GM23338 (cell line): ENCODE results near the gene ST6GALNAC3. TPM values are rescaled to one million over a fixed set of nuclear protein-coding genes. Genes with fewer than 3 reads are reported as not detected.

Experiments
- ATAC-seq: fragments of 200-7000 bp; cut with Tn5 transposase; 3 replicates; pipeline ENCODE4 v1.9.1; 2020
- DNase-seq: peaks from one replicate; pipeline ENCODE4 v3.0.0-alpha.2; 2015; ENCODE audit warnings: low spot score
- H2AFZ ChIP-seq: fragments of 200-600 bp; sonication (generic); 2 replicates; pipeline ENCODE4 v1.8.0; 2016; ENCODE audit warnings: antibody characterized with exemption, mild to moderate bottlenecking, moderate library complexity
- H3F3A ChIP-seq: fragments of 200-600 bp; sonication (generic); replicated peaks from 2 replicates; pipeline ENCODE4 v1.8.0; 2017; ENCODE audit warnings: antibody characterized with exemption, mixed run types, low read depth
- H3K27ac ChIP-seq: fragments of 200-600 bp; sonication (generic); 2 replicates; pipeline ENCODE4 v1.6.1; 2016; ENCODE audit warnings: low read depth
- H3K27me3 ChIP-seq: fragments of 200-600 bp; sonication (generic); 2 replicates; pipeline ENCODE4 v1.8.0; 2016; ENCODE audit warnings: mild to moderate bottlenecking, mixed run types, moderate library complexity; ENCODE audit not compliant: insufficient read depth
- H3K36me3 ChIP-seq: fragments of 200-600 bp; sonication (generic); 2 replicates; pipeline ENCODE4 v1.8.0; 2016; ENCODE audit warnings: mild to moderate bottlenecking; ENCODE audit not compliant: insufficient read depth
- H3K4me1 ChIP-seq: fragments of 200-600 bp; sonication (generic); 2 replicates; pipeline ENCODE4 v1.8.0; 2016; ENCODE audit warnings: mild to moderate bottlenecking, moderate library complexity; ENCODE audit not compliant: insufficient read depth
- H3K4me2 ChIP-seq: fragments of 200-600 bp; sonication (generic); 2 replicates; pipeline ENCODE4 v1.7.1; 2017; ENCODE audit warnings: mixed run types
- H3K4me3 ChIP-seq: fragments of 200-600 bp; sonication (generic); 2 replicates; pipeline ENCODE4 v1.6.1; 2016; ENCODE audit warnings: mixed run types
- H3K79me2 ChIP-seq: fragments of 200-600 bp; sonication (generic); replicated peaks from 2 replicates; pipeline ENCODE4 v1.8.0; 2017; ENCODE audit warnings: mild to moderate bottlenecking; ENCODE audit not compliant: insufficient read depth
- H3K9me2 ChIP-seq: fragments of 200-600 bp; sonication (generic); 2 replicates; pipeline ENCODE4 v1.8.0; 2017; ENCODE audit not compliant: insufficient read depth
- H4K20me1 ChIP-seq: fragments of 200-600 bp; sonication (generic); replicated peaks from 2 replicates; pipeline ENCODE4 v1.8.0; 2017; ENCODE audit warnings: mild to moderate bottlenecking; ENCODE audit not compliant: insufficient read depth
- H3K27ac Mint-ChIP-seq: 2 replicates; pipeline ENCODE4 v1.8.0; 2020; ENCODE audit warnings: inconsistent platforms, mild to moderate bottlenecking, moderate library complexity, mixed read lengths
- H3K27me3 Mint-ChIP-seq: 3 replicates; pipeline ENCODE4 v1.8.0; 2022; ENCODE audit warnings: low read depth, mild to moderate bottlenecking, moderate library complexity, mixed read lengths, inconsistent platforms; ENCODE audit not compliant: insufficient read depth, poor library complexity
- H3K36me3 Mint-ChIP-seq: 3 replicates; pipeline ENCODE4 v1.8.0; 2021; ENCODE audit warnings: low read depth, mild to moderate bottlenecking, inconsistent platforms, moderate library complexity, mixed read lengths
- H3K4me1 Mint-ChIP-seq: 3 replicates; pipeline ENCODE4 v1.8.0; 2020; ENCODE audit warnings: mild to moderate bottlenecking, inconsistent platforms, mixed read lengths
- H3K4me3 Mint-ChIP-seq: 3 replicates; pipeline ENCODE4 v1.8.0; 2021; ENCODE audit warnings: moderate library complexity, mild to moderate bottlenecking, inconsistent platforms, mixed read lengths
- H3K9me3 Mint-ChIP-seq: 3 replicates; pipeline ENCODE4 v1.8.0; 2020; ENCODE audit warnings: moderate library complexity, mild to moderate bottlenecking, inconsistent platforms, mixed read lengths
- CREB1 ChIP-seq: fragments of 250-450 bp; sonication (Bioruptor Pico); IDR thresholded peaks from 2 replicates; pipeline ENCODE4 v1.5.0; 2020; ENCODE audit warnings: low read depth, mild to moderate bottlenecking, moderate library complexity
- EZH2 ChIP-seq: fragments of 200-600 bp; sonication (generic); IDR thresholded peaks from one replicate; pipeline ENCODE4 v1.8.0; 2017; ENCODE audit warnings: antibody characterized with exemption, mild to moderate bottlenecking, low read depth; ENCODE audit not compliant: unreplicated experiment
- JUNB ChIP-seq: IDR thresholded peaks from one replicate; pipeline ENCODE4 v1.6.1; 2016; ENCODE audit warnings: antibody characterized with exemption; ENCODE audit not compliant: unreplicated experiment
- NANOG ChIP-seq: IDR thresholded peaks from 2 replicates; pipeline ENCODE4 v1.6.1; 2016; ENCODE audit warnings: antibody characterized with exemption, borderline replicate concordance
- POLR2AphosphoS5 ChIP-seq: IDR thresholded peaks from 2 replicates; pipeline ENCODE4 v1.6.1; 2016; ENCODE audit warnings: antibody characterized with exemption, low read depth
- STAT1 ChIP-seq: IDR thresholded peaks from one replicate; pipeline ENCODE4 v1.6.1; 2016; ENCODE audit warnings: antibody characterized with exemption; ENCODE audit not compliant: unreplicated experiment
- ZNF114 ChIP-seq: fragments of 250-450 bp; sonication (Bioruptor Pico); IDR thresholded peaks from 2 replicates; pipeline ENCODE4 v1.5.0; 2020; ENCODE audit warnings: mild to moderate bottlenecking, moderate library complexity
- ZNF331 ChIP-seq: fragments of 250-450 bp; sonication (Bioruptor Pico); IDR thresholded peaks from 2 replicates; pipeline ENCODE4 v1.5.0; 2020; ENCODE audit warnings: low read depth, mild to moderate bottlenecking, moderate library complexity
- ZNF462 ChIP-seq: fragments of 250-450 bp; sonication (Bioruptor Pico); IDR thresholded peaks from 2 replicates; pipeline ENCODE4 v1.5.0; 2020; ENCODE audit warnings: mild to moderate bottlenecking, moderate library complexity
- polyA plus RNA-seq: library from polyadenylated mRNA; unstranded; fragments of >200 nt; fragmentation: Nextera tagmentation; extraction: Ambion mirVana; gene quantifications from 2 replicates; pipeline ENCODE4 v1.2.1, GENCODE V29; 2016
- total RNA-seq: library from RNA; depleted of rRNA; stranded (reverse); fragments of >200 nt; shearing (Covaris generic); gene quantifications from 2 replicates; pipeline ENCODE4 v1.2.3, GENCODE V29; 2014
- TF ChIP-seq, protein P1 (sequence below): IDR thresholded peaks from one replicate; pipeline ENCODE4 v1.6.1; 2018; ENCODE audit warnings: antibody characterized with exemption; ENCODE audit not compliant: unreplicated experiment
- TF ChIP-seq, protein P2 (sequence below), 2 experiments: fragments of 200-600 bp in 1 of 2; sonication (generic) in 1 of 2; conservative IDR thresholded peaks; 2 replicates each; pipeline versions ENCODE4 v1.5.1 to v1.6.1; 2016 to 2017; ENCODE audit warnings: antibody characterized with exemption in 2 of 2, low read depth in 2 of 2, mild to moderate bottlenecking in 2 of 2, moderate library complexity in 1 of 2

Gene ST6GALNAC3
- total and polyA plus RNA-seq, 2 experiments from 2014 or later: 4.7 to 11.6 TPM

GRCh38 chr1:76137746-76138145 lies 63.2 kb downstream of the ST6GALNAC3 start:
- no peak for TF ChIP-seq CREB1 (CRISPR knock-in tag)
- TF ChIP-seq, protein P1, sequence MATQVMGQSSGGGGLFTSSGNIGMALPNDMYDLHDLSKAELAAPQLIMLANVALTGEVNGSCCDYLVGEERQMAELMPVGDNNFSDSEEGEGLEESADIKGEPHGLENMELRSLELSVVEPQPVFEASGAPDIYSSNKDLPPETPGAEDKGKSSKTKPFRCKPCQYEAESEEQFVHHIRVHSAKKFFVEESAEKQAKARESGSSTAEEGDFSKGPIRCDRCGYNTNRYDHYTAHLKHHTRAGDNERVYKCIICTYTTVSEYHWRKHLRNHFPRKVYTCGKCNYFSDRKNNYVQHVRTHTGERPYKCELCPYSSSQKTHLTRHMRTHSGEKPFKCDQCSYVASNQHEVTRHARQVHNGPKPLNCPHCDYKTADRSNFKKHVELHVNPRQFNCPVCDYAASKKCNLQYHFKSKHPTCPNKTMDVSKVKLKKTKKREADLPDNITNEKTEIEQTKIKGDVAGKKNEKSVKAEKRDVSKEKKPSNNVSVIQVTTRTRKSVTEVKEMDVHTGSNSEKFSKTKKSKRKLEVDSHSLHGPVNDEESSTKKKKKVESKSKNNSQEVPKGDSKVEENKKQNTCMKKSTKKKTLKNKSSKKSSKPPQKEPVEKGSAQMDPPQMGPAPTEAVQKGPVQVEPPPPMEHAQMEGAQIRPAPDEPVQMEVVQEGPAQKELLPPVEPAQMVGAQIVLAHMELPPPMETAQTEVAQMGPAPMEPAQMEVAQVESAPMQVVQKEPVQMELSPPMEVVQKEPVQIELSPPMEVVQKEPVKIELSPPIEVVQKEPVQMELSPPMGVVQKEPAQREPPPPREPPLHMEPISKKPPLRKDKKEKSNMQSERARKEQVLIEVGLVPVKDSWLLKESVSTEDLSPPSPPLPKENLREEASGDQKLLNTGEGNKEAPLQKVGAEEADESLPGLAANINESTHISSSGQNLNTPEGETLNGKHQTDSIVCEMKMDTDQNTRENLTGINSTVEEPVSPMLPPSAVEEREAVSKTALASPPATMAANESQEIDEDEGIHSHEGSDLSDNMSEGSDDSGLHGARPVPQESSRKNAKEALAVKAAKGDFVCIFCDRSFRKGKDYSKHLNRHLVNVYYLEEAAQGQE: no peak
- H3K4me3 ChIP-seq: no peak overlapping the region
- no peaks in the 10 kb centered on the region for H3K36me3 ChIP-seq
- H3K9me3 Mint-ChIP-seq: no peaks in the 10 kb centered on the region
- H3K79me2 ChIP-seq: no peaks in the 10 kb centered on the region
- no peaks in the 10 kb centered on the region; the same call in 1 of the 2 replicates for H3F3A ChIP-seq
- H3K4me1 ChIP-seq: peaks cover 23% of the 10 kb centered on the region
- no peaks in the 10 kb centered on the region for H4K20me1 ChIP-seq
- no peak overlapping the region for H3K27ac ChIP-seq
- no peaks in the 10 kb centered on the region for H3K27me3 ChIP-seq
- no peak overlapping the region for H3K27ac Mint-ChIP-seq
- H2AFZ ChIP-seq: no peak overlapping the region
- peaks cover 28% of the 10 kb centered on the region for H3K4me1 Mint-ChIP-seq
- DNase-seq (no peak), ATAC-seq (no peak)
- no peak overlapping the region for H3K4me2 ChIP-seq
- H3K27me3 Mint-ChIP-seq: peaks cover 4% of the 10 kb centered on the region
- no peak overlapping the region for H3K4me3 Mint-ChIP-seq
- H3K36me3 Mint-ChIP-seq: 0 out of 3 replicates have a peak, but pooled peaks cover 4% of the 10 kb centered on the region
- H3K9me2 ChIP-seq: 0 out of 2 replicates have a peak, but pooled peaks cover 5% of the 10 kb centered on the region

DNA sequence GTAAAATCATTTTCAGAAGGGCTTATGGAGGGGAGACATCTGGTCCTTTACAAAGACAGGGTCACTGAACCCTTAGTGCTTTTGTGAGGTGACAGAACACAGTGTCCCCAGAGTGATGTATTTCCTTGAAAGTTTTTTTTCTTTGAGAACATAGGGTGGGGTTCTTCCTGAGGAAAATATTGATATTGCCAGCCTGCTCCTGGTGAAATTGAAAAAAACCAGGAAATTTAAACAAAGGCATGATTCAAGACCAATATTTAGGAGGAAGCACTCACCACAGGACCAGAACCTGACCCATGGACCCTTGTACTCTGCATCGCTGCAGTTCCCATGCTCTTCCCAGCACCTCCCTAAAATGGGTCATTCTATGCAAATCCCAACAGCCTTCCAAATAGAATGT lies 63.7 kb downstream of the ST6GALNAC3 start:
- Histone ChIP-seq H3K79me2 (no peaks in the 10 kb centered on the region), H3K27ac (no peak overlapping the region), H3K4me1 (peaks cover 23% of the 10 kb centered on the region), H2AFZ (no peak overlapping the region), H3K36me3 (no peaks in the 10 kb centered on the region), H4K20me1 (no peaks in the 10 kb centered on the region), H3K4me3 (no peak overlapping the region), H3K9me2 (0 out of 2 replicates have a peak, but pooled peaks cover 2% of the 10 kb centered on the region), H3K4me2 (no peak overlapping the region), H3K27me3 (no peaks in the 10 kb centered on the region), H3F3A (no peaks in the 10 kb centered on the region; the same call in 1 of the 2 replicates)
- Mint-ChIP-seq H3K4me3 (no peak overlapping the region), H3K36me3 (0 out of 3 replicates have a peak, but pooled peaks cover under 1% of the 10 kb centered on the region), H3K4me1 (peaks cover 29% of the 10 kb centered on the region), H3K9me3 (no peaks in the 10 kb centered on the region), H3K27me3 (peaks cover 4% of the 10 kb centered on the region), H3K27ac (no peak overlapping the region)
- DNase-seq (no peak), ATAC-seq (no peak)
- TF ChIP-seq ZNF114 (CRISPR knock-in tag): no peak
- no peak for TF ChIP-seq POLR2AphosphoS5
- no peak for TF ChIP-seq ZNF462 (CRISPR knock-in tag)
- TF ChIP-seq JUNB: no peak
- no peak for TF ChIP-seq STAT1
- no peak for TF ChIP-seq ZNF331
- TF ChIP-seq, protein P2, sequence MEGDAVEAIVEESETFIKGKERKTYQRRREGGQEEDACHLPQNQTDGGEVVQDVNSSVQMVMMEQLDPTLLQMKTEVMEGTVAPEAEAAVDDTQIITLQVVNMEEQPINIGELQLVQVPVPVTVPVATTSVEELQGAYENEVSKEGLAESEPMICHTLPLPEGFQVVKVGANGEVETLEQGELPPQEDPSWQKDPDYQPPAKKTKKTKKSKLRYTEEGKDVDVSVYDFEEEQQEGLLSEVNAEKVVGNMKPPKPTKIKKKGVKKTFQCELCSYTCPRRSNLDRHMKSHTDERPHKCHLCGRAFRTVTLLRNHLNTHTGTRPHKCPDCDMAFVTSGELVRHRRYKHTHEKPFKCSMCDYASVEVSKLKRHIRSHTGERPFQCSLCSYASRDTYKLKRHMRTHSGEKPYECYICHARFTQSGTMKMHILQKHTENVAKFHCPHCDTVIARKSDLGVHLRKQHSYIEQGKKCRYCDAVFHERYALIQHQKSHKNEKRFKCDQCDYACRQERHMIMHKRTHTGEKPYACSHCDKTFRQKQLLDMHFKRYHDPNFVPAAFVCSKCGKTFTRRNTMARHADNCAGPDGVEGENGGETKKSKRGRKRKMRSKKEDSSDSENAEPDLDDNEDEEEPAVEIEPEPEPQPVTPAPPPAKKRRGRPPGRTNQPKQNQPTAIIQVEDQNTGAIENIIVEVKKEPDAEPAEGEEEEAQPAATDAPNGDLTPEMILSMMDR (conservative IDR thresholded peaks at IDR 0.05; ENCODE audit: low read depth in 2 of 2): no peak
- TF ChIP-seq NANOG: no peak
- no peak for TF ChIP-seq EZH2
